Measurements from ENCODE around the gene CST9L. TPM values are rescaled to one million over a fixed set of nuclear protein-coding genes. Genes with fewer than 3 reads are reported as not detected.

Gene CST9L
- total RNA-seq, 4 donors from 2014 or later = not detected

GRCh38 chr20:23602699-23603098 is 34.4 kb upstream of the CST9L start:
- DNase-seq = no peak
- intact Hi-C loops (cut with DNase I; ENCODE audit: low total_unique reads) (no loop called here), in situ Hi-C loops (cut with MboI; ENCODE audit: low pct_ligation_motif_present in 1 of 4, low pct_unique_long_range_greater_than_20kb in 1 of 4, low sequenced_read_pairs in 3 of 4) (loop anchor here in 2 of 4 donors (10.0 to 25.0 kb wide), 4 partner anchors 158 to 915 kb away; partner anchors contain the start of gene CSTL1 (in 1 of the 2))
- Histone ChIP-seq H3K9me3 (no peaks in the 10 kb centered on the region), H3K36me3 (no peaks in the 10 kb centered on the region), H3K27me3 (no peaks in the 10 kb centered on the region), H3K27ac (no peak overlapping the region), H3K4me1 (no peaks in the 10 kb centered on the region), H3K4me3 (no peak overlapping the region)
- TF ChIP-seq POLR2A (IDR thresholded peaks at IDR 0.05) = no peak
- no peak for TF ChIP-seq EP300 (IDR thresholded peaks at IDR 0.05; ENCODE audit: low read depth)
- no peak for TF ChIP-seq POLR2AphosphoS5 (IDR thresholded peaks at IDR 0.05)
- TF ChIP-seq, protein P1, sequence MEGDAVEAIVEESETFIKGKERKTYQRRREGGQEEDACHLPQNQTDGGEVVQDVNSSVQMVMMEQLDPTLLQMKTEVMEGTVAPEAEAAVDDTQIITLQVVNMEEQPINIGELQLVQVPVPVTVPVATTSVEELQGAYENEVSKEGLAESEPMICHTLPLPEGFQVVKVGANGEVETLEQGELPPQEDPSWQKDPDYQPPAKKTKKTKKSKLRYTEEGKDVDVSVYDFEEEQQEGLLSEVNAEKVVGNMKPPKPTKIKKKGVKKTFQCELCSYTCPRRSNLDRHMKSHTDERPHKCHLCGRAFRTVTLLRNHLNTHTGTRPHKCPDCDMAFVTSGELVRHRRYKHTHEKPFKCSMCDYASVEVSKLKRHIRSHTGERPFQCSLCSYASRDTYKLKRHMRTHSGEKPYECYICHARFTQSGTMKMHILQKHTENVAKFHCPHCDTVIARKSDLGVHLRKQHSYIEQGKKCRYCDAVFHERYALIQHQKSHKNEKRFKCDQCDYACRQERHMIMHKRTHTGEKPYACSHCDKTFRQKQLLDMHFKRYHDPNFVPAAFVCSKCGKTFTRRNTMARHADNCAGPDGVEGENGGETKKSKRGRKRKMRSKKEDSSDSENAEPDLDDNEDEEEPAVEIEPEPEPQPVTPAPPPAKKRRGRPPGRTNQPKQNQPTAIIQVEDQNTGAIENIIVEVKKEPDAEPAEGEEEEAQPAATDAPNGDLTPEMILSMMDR (IDR thresholded peaks at IDR 0.05) = no peak
- 65% methylated on average over 6 of the region's 6 CpGs; no CpG with 5 or more reads in 1 of the 2 donors for WGBS, 2 donors (ENCODE audit: low coverage in 1 of 2)

DNA sequence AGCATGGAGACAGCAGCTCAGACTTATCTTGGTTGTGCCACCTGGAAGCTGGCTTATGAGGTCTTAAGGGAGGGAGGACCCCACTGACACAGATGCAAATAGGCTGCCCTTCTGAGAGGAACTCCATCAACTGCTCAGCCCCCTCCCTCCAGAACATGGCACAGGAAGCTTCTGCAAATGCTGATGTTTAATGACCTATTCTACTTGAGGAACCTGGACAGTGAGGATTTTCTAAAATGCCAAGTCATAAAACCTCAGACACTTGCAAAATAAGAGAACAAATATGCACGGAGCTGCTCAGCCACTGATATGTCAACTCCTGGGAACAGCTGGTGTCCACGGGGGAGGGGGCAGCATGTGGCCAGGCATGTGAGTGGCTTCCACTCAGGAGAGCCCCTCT is 34.0 kb upstream of the CST9L start:
- Histone ChIP-seq H3K27ac (no peak overlapping the region), H3K36me3 (no peaks in the 10 kb centered on the region), H3K27me3 (no peaks in the 10 kb centered on the region), H3K4me3 (no peak overlapping the region), H3K9me3 (no peaks in the 10 kb centered on the region), H3K4me1 (no peaks in the 10 kb centered on the region)
- no peak for DNase-seq
- TF ChIP-seq, protein P1 (IDR thresholded peaks at IDR 0.05) = no peak
- TF ChIP-seq POLR2A (IDR thresholded peaks at IDR 0.05) (no peak), EP300 (IDR thresholded peaks at IDR 0.05; ENCODE audit: low read depth) (no peak), POLR2AphosphoS5 (IDR thresholded peaks at IDR 0.05) (no peak)
- intact Hi-C loops (cut with DNase I; ENCODE audit: low total_unique reads) (no loop called here), in situ Hi-C loops (cut with MboI; ENCODE audit: low pct_ligation_motif_present in 1 of 4, low pct_unique_long_range_greater_than_20kb in 1 of 4, low sequenced_read_pairs in 3 of 4) (loop anchor here in 2 of 4 donors (10.0 to 25.0 kb wide), 4 partner anchors 157 to 915 kb away; partner anchors contain the start of gene CSTL1 (in 1 of the 2))
- 38% methylated on average over 2 of the region's 2 CpGs; no CpG with 5 or more reads in 1 of the 2 donors for WGBS, 2 donors (ENCODE audit: low coverage in 1 of 2)

DNA sequence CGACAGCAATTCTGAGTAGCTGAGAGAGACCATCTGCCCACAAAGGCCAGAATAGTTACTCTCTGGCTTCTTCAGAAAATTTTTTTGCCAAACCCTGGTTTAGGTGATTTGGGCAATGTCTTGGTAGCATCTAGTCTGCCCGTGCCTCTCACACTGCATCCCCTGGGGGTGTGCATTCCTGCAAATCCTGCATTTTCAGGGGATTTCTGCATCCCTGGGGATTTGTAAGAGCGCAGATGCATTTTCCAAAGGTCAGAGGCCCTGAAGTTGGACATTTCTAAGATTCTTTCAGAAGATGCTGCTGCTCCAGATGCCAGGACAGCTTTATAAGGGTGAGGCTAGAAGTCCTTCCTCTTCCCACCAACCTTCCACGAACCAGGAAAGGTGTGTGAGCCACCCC is 33.4 kb upstream of the CST9L start:
- H3K27me3 ChIP-seq = no peaks in the 10 kb centered on the region
- DNase-seq = no peak
- TF ChIP-seq POLR2AphosphoS5 (IDR thresholded peaks at IDR 0.05) = no peak
- TF ChIP-seq EP300 (IDR thresholded peaks at IDR 0.05; ENCODE audit: low read depth) = no peak
- in situ Hi-C loops (cut with MboI; ENCODE audit: low pct_ligation_motif_present in 1 of 4, low pct_unique_long_range_greater_than_20kb in 1 of 4, low sequenced_read_pairs in 3 of 4) (loop anchor here in 2 of 4 donors (10.0 to 25.0 kb wide), 4 partner anchors 157 to 914 kb away; partner anchors contain the start of gene CSTL1 (in 1 of the 2)), intact Hi-C loops (cut with DNase I; ENCODE audit: low total_unique reads) (no loop called here)
- H3K9me3 ChIP-seq = no peaks in the 10 kb centered on the region
- no peak overlapping the region for H3K27ac ChIP-seq
- H3K4me3 ChIP-seq = no peak overlapping the region
- 68% methylated on average over 4 of the region's 4 CpGs; no CpG with 5 or more reads in 1 of the 2 donors for WGBS, 2 donors (ENCODE audit: low coverage in 1 of 2)
- no peaks in the 10 kb centered on the region for H3K36me3 ChIP-seq
- no peaks in the 10 kb centered on the region for H3K4me1 ChIP-seq

DNA sequence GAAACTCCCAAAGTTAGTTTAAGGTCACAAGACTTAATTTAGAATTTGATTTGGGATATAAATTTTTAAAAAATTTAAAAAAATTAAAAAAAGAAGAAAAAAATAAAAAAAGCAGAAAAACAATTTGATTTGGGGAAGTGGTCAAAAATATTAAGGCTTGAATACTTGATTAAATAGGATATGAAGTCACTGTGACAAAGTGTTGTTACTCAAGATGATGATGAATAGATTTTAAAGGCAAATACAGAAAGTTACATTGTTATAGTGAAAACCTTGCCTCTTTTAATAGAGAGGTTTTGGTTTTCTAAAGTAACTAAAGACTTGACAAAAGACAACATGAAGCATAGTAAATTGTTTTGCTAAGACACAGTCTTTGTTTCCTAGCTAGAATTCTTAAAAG is 30.2 kb upstream of the CST9L start:
- H3K4me1 ChIP-seq = no peaks in the 10 kb centered on the region
- H3K9me3 ChIP-seq = no peaks in the 10 kb centered on the region
- TF ChIP-seq, protein P1 (IDR thresholded peaks at IDR 0.05) = no peak
- TF ChIP-seq POLR2A (IDR thresholded peaks at IDR 0.05) = no peak
- no peak for TF ChIP-seq POLR2AphosphoS5 (IDR thresholded peaks at IDR 0.05)
- no peak for TF ChIP-seq EP300 (IDR thresholded peaks at IDR 0.05; ENCODE audit: low read depth)
- no peak overlapping the region for H3K27ac ChIP-seq
- no peak for DNase-seq
- H3K27me3 ChIP-seq = no peaks in the 10 kb centered on the region
- H3K36me3 ChIP-seq = no peaks in the 10 kb centered on the region
- in situ Hi-C loops (cut with MboI; ENCODE audit: low pct_ligation_motif_present in 1 of 4, low pct_unique_long_range_greater_than_20kb in 1 of 4, low sequenced_read_pairs in 3 of 4) (loop anchor here in 1 of 4 donors (25.0 kb wide), 1 partner anchor 111 kb away; the partner anchor contains the start of gene CST8), intact Hi-C loops (cut with DNase I; ENCODE audit: low total_unique reads) (no loop called here)
- no peak overlapping the region for H3K4me3 ChIP-seq
